ENCODE results near the gene TM9SF4. TPM values are rescaled to one million over a fixed set of nuclear protein-coding genes. Genes with fewer than 3 reads are reported as not detected.

The TM9SF4 gene
- polyA plus RNA-seq, 3 donors = 49.7 to 78.5 (median 78.3) TPM

DNA sequence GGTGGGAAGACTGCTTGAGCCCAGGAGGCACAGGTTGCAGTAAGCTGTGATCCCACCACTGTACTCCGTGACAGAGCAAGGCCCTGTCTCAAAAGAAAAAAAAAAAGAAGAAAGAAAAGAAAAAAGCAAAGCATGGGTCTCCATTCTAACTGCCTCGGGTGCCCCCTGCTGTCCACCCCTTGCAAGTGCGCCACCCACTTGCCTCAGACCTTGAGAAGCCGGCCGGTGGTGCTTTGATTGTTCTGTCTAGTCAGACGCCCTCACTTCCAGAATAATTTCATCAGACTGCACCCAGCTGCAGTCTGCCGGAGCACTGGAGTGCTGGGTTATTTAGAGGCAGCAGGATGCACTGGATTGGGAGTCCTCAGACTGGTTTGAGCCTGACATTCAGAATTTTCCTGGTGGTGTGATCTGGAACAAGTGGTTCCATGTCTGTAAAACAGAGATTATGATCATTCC lies 17.6 kb upstream of the TM9SF4 start:
- Histone ChIP-seq H3K4me1 (ENCODE audit: control insufficient read depth in 1 of 2, insufficient read depth in 2 of 2, low read length in 2 of 2) (peaks cover 0 to 11% of the 10 kb centered on the region in 2 donors), H3K9ac (ENCODE audit: insufficient read depth, low read length, poor library complexity, severe bottlenecking) (no peak overlapping the region), H3K79me2 (ENCODE audit: insufficient read depth, low read length) (peaks cover 29% of the 10 kb centered on the region), H3K4me3 (replicated peaks in 1 of 3; ENCODE audit: low read depth in 2 of 3, low read length in 3 of 3) (no peak overlapping the region), H4K20me1 (ENCODE audit: insufficient read depth, low read length) (peaks cover 99% of the 10 kb centered on the region), H3K36me3 (replicated peaks in 1 of 2; ENCODE audit: control insufficient read depth in 1 of 2, insufficient read depth in 2 of 2, low read length in 2 of 2) (peaks cover 93 to 99% of the 10 kb centered on the region in 2 donors), H3K9me3 (replicated peaks in 1 of 2; ENCODE audit: control insufficient read depth in 1 of 2, insufficient read depth in 1 of 2, low read length in 2 of 2) (no peaks in the 10 kb centered on the region), H3K4me2 (replicated peaks; ENCODE audit: extremely low read depth, low read length, poor library complexity, severe bottlenecking) (no peak overlapping the region), H3K27ac (ENCODE audit: low read depth in 1 of 2, low read length in 2 of 2) (peak overlapping the region in 1 of 2 donors; percentile 64), H3K27me3 (ENCODE audit: control insufficient read depth in 2 of 2, insufficient read depth in 2 of 2, low read length in 2 of 2) (no peaks in the 10 kb centered on the region), H2AFZ (ENCODE audit: insufficient read depth, low read depth, low read length, poor library complexity, severe bottlenecking) (no peak overlapping the region)
- 3% methylated on average over 5 of the region's 7 CpGs for WGBS (ENCODE audit: insufficient coverage)
- Mint-ChIP-seq H3K4me3 (no peak overlapping the region), H3K4me1 (peaks cover 15% of the 10 kb centered on the region), H3K27me3 (ENCODE audit: low read depth in 3 of 3) (peaks cover 0 to 1% (median under 1%) of the 10 kb centered on the region in 3 donors), H3K27ac (peak overlapping the region in 5 of 7 donors; percentile 60 to 84 (median 65)), H3K36me3 (peaks cover 77 to 98% of the 10 kb centered on the region in 2 donors), H3K9me3 (no peaks in the 10 kb centered on the region)
- intact Hi-C loops (cut with micrococcal nuclease) = loop anchor here in 1 of 2 donors (5.0 to 10.0 kb wide), 4 partner anchors 60 to 265 kb away; partner anchors contain the start of gene XKR7
- TF ChIP-seq, protein P1, sequence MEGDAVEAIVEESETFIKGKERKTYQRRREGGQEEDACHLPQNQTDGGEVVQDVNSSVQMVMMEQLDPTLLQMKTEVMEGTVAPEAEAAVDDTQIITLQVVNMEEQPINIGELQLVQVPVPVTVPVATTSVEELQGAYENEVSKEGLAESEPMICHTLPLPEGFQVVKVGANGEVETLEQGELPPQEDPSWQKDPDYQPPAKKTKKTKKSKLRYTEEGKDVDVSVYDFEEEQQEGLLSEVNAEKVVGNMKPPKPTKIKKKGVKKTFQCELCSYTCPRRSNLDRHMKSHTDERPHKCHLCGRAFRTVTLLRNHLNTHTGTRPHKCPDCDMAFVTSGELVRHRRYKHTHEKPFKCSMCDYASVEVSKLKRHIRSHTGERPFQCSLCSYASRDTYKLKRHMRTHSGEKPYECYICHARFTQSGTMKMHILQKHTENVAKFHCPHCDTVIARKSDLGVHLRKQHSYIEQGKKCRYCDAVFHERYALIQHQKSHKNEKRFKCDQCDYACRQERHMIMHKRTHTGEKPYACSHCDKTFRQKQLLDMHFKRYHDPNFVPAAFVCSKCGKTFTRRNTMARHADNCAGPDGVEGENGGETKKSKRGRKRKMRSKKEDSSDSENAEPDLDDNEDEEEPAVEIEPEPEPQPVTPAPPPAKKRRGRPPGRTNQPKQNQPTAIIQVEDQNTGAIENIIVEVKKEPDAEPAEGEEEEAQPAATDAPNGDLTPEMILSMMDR (IDR thresholded peaks at IDR 0.05) = peak; percentile 97
- peak; percentile 63 to 77 (median 76) for DNase-seq

- no peak overlapping the region for H3K4me3 Mint-ChIP-seq
- Histone ChIP-seq H3K9ac (ENCODE audit: insufficient read depth, low read length, poor library complexity, severe bottlenecking) (no peak overlapping the region), H3K4me3 (replicated peaks in 1 of 3; ENCODE audit: low read depth in 2 of 3, low read length in 3 of 3) (no peak overlapping the region), H4K20me1 (ENCODE audit: insufficient read depth, low read length) (peaks cover 99% of the 10 kb centered on the region), H2AFZ (ENCODE audit: insufficient read depth, low read depth, low read length, poor library complexity, severe bottlenecking) (no peak overlapping the region), H3K36me3 (replicated peaks in 1 of 2; ENCODE audit: control insufficient read depth in 1 of 2, insufficient read depth in 2 of 2, low read length in 2 of 2) (peaks cover 92 to 99% of the 10 kb centered on the region in 2 donors), H3K4me2 (replicated peaks; ENCODE audit: extremely low read depth, low read length, poor library complexity, severe bottlenecking) (no peak overlapping the region), H3K9me3 (replicated peaks in 1 of 2; ENCODE audit: control insufficient read depth in 1 of 2, insufficient read depth in 1 of 2, low read length in 2 of 2) (no peaks in the 10 kb centered on the region), H3K27ac (ENCODE audit: low read depth in 1 of 2, low read length in 2 of 2) (peak overlapping the region in 1 of 2 donors; percentile 26), H3K27me3 (ENCODE audit: control insufficient read depth in 2 of 2, insufficient read depth in 2 of 2, low read length in 2 of 2) (no peaks in the 10 kb centered on the region), H3K4me1 (ENCODE audit: control insufficient read depth in 1 of 2, insufficient read depth in 2 of 2, low read length in 2 of 2) (no peaks in the 10 kb centered on the region), H3K79me2 (ENCODE audit: insufficient read depth, low read length) (peaks cover 18% of the 10 kb centered on the region)
- DNase-seq = no peak
- H3K27me3 Mint-ChIP-seq (ENCODE audit: low read depth in 3 of 3) = peaks cover 0 to 7% (median 2%) of the 10 kb centered on the region in 3 donors
- no peaks in the 10 kb centered on the region for H3K9me3 Mint-ChIP-seq
- H3K36me3 Mint-ChIP-seq = peaks cover 75 to 97% of the 10 kb centered on the region in 2 donors
- TF ChIP-seq, protein P1 (IDR thresholded peaks at IDR 0.05) = no peak
- H3K27ac Mint-ChIP-seq = peak overlapping the region in 3 of 7 donors; percentile 1 to 50 (median 40)
- H3K4me1 Mint-ChIP-seq = no peaks in the 10 kb centered on the region
- intact Hi-C loops (cut with micrococcal nuclease) = loop anchor here in 1 of 2 donors (10.0 kb wide), 2 partner anchors 134 to 244 kb away; partner anchors contain the start of gene XKR7
- 95% methylated on average over 6 of the region's 6 CpGs for WGBS (ENCODE audit: insufficient coverage)
Measured at GRCh38 chr20:32098786-32099185, 10.7 kb upstream of the TM9SF4 start.
